LNCAP (cell line): ENCODE results near the gene ATP6V1F.

Experiments
- CTCF ChIP-seq: fragments of 450-650 bp; IDR thresholded peaks from 2 replicates; pipeline ENCODE4 v1.5.1; 2017; ENCODE audit warnings: mild to moderate bottlenecking

Gene ATP6V1F

GRCh38 chr7:128838109-128838779, 24.4 kb upstream of the ATP6V1F start:
- TF ChIP-seq CTCF = no peak

DNA sequence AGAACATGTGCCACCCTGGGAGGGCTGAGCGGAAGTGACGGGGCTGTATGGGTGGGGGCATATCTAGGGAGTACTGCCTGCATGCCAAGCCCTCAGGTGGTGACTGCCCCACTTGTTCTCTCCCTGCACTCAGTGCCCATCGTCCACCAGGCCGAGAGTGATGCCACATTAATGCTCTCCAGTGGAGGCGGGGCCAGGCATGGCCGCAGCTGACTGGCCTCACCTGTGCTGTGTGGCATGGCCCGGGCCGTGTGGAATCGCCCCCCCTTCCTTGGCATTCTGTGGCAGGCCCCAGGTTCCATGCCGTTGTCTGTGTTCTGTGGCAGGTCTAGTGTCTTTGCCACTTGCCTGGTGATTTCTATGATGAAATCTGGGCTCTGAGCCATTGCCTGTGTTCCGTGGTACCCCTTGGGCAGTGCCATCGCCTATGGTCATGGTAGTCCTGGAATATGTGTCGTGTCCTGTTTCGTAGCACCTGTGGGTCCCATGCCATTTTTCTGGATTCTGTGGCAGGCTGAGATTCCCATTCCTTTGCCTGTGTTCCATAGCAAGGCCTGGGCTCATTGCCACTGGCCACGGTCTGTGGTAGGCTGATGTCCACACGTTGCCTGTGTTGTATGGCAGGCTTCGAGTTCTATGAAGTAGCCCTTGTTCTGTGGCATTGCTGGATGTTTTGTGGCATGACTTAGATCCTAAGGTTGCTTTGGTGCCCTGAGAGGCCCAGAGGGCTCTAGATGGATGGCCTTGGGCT, 23.5 kb upstream of the ATP6V1F start:
- TF ChIP-seq CTCF = no peak

DNA sequence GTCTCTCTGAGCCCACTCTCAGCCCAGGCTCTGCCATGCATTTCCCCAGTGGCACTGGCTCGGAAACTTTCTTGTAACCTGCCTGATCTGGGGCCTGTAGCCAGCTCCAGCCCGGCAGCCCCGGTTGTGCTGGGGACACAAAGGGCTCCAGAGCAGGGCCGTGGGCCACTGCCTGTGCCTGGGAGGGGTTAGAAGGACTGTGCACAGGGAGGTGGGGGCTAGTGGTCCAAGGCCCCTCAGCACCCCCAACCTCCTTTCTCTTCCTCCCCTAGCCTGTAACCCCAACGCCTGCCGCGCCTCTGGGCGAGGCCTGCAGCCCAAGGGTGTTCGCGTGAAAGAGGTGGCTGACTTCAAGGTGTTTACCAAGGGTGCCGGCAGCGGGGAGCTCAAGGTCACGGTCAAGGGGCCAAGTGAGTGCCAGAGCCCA, 22.9 kb upstream of the ATP6V1F start:
- TF ChIP-seq CTCF = no peak

DNA sequence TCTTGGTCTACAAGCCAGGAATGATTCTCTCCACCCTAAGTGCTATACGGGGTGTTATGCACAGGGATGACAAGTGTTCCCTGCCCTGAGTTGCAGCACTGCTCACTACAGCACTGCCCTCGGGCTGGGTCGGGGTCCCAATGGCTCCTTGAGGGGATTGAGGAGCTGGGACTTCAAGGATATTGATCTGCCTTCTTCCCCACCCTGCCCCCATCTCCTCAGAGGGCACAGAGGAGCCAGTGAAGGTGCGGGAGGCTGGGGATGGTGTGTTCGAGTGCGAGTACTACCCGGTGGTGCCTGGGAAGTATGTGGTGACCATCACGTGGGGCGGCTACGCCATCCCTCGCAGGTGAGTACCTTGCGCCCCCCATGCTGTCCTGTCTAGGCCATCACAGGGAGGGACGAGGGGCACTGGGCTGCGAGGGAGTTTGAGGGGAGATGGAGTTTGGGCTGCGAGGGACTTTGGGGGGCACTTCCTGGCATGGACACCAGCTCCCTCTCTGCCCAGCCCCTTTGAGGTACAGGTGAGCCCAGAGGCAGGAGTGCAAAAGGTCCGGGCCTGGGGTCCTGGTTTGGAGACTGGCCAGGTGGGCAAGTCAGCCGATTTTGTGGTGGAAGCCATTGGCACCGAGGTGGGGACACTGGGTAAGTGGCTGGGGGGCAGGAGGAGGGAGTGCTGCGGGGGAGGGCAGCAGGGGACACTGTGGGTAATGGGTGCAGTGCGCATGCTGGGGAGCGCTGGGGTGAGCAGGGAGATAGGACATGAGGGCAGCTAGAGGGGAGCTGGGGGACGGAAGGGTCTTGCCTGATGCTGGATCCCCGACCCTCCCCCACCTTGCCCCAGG, 22.1 kb upstream of the ATP6V1F start:
- no peak for TF ChIP-seq CTCF

DNA sequence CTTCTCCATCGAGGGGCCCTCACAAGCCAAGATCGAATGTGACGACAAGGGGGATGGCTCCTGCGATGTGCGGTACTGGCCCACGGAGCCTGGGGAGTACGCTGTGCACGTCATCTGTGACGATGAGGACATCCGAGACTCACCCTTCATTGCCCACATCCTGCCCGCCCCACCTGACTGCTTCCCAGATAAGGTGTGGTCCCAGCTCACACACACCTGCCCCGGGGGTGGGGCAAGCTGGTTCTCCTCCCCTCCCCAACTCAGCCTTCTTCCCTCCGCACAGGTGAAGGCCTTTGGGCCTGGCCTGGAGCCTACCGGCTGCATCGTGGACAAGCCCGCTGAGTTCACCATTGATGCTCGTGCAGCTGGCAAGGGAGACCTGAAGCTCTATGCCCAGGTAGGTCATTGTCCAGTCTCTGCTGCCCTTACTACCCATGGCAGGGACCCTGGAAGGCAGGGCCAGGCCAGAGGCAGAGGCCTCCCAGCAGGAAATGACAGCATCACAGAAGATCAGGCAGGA, 21.4 kb upstream of the ATP6V1F start:
- no peak for TF ChIP-seq CTCF

DNA sequence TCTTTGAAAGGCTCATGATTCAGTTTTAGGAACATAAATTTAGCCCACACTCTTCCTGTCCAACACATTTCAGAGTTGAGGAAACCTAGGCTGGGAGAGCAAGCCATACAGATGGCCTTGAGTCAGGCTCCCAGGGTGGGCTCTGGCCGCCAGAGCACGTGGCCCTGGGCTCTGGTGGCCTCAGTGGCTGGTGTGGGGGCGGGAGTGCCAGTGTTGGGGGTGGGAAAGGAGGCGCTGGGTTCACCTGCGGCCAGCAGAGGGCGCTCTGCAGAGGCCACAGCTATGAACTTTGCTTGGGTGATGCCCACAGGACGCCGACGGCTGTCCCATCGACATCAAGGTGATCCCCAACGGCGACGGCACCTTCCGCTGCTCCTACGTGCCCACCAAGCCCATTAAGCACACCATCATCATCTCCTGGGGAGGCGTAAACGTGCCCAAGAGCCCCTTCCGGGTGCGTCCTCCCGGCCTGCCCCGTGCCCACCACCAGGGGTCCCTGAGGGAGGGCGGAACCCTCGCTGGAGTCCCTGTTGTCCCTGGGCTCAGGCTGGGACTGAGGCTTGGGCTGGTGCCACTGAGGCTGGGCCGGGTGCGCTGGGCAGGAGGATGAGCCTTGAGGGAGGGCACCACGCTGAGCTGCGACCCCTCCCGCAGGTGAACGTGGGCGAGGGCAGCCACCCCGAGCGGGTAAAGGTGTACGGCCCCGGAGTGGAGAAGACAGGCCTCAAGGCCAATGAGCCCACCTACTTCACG, 20.6 kb upstream of the ATP6V1F start:
- TF ChIP-seq CTCF = peak; percentile 87
